Measurements from ENCODE around the gene MGP.

MGP gene

DNA sequence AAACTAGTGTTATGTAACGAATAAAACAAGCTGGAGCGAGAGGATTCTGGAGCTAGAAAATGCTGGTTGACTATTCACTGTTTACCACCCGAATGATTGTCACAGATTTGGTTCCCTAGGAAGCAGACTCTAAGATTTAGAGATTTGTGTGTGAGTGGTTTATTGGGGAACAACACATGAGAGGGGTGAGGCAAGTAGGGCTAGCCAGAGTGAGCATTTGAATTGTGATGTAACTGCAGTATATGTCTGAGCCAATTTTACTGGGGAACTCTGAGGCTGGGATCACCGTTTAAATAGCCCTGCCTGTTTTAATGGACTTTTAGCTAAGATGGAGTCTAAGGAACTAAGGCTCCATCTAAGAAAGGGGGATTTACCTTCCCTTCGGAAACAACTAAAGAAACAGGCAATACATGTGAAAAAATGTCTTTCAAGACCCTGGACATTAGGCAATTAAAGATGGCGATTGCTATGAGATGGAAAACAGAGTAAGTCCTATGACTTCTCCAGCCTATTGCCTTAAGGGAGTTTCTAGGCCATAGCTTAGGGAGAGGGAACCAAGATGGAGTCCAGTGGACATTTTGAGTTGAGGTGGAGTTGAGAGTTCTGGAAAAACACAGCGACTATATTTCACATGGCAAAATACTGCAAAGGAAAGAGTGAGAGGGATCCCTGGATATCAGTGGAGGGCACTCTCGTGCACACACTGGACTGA is 6.3 kb downstream of the MGP start:
- Histone ChIP-seq H3K9me2 (ENCODE audit: low read depth, low read length) (no peaks in the 10 kb centered on the region), H4K20me1 (ENCODE audit: insufficient read depth, low read length) (no peaks in the 10 kb centered on the region), H3K79me2 (ENCODE audit: insufficient read depth, low read length) (no peaks in the 10 kb centered on the region), H3K4me1 (ENCODE audit: insufficient read depth, low read length, severe bottlenecking) (peaks cover 25% of the 10 kb centered on the region), H3K9me3 (ENCODE audit: low read length) (peaks cover 4% of the 10 kb centered on the region), H3F3A (ENCODE audit: insufficient read depth, low read length) (no peaks in the 10 kb centered on the region), H3K36me3 (ENCODE audit: insufficient read depth, low read length) (no peaks in the 10 kb centered on the region), H2AFZ (ENCODE audit: low read length) (no peak overlapping the region), H3K27me3 (ENCODE audit: insufficient read depth, low read length) (no peaks in the 10 kb centered on the region), H3K9ac (ENCODE audit: low read length) (no peak overlapping the region), H3K4me3 (ENCODE audit: low read depth, low read length, poor library complexity, severe bottlenecking) (no peak overlapping the region), H3K4me2 (ENCODE audit: low read length) (no peak overlapping the region), H3K27ac (ENCODE audit: low read depth, low read length, poor library complexity, severe bottlenecking) (no peak overlapping the region)
- no peak for TF ChIP-seq EZH2 (IDR thresholded peaks at IDR 0.05; ENCODE audit: borderline replicate concordance, low read length)
- TF ChIP-seq, protein P1, sequence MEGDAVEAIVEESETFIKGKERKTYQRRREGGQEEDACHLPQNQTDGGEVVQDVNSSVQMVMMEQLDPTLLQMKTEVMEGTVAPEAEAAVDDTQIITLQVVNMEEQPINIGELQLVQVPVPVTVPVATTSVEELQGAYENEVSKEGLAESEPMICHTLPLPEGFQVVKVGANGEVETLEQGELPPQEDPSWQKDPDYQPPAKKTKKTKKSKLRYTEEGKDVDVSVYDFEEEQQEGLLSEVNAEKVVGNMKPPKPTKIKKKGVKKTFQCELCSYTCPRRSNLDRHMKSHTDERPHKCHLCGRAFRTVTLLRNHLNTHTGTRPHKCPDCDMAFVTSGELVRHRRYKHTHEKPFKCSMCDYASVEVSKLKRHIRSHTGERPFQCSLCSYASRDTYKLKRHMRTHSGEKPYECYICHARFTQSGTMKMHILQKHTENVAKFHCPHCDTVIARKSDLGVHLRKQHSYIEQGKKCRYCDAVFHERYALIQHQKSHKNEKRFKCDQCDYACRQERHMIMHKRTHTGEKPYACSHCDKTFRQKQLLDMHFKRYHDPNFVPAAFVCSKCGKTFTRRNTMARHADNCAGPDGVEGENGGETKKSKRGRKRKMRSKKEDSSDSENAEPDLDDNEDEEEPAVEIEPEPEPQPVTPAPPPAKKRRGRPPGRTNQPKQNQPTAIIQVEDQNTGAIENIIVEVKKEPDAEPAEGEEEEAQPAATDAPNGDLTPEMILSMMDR (IDR thresholded peaks at IDR 0.05; ENCODE audit: low read length): no peak

DNA sequence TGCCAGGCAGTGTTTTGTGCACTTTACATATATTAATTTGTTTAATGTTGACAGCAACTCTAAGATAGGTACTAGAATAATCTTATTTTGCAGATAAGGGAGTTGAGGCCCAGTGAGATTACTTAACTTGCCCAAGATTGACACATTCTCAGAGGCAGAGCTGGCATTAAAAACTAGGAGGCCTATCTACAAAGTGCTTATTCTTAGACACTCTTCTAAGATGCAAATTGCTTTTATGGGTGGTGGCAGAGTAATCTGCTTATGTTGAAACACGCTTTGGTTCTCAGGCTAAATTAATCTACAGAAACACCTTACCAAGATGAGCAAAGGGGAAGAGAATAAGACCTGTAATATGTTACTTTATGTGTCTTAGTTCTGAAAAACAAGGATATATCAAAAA is 7.2 kb downstream of the MGP start:
- Histone ChIP-seq H3K9me2 (ENCODE audit: low read depth, low read length) (no peaks in the 10 kb centered on the region), H4K20me1 (ENCODE audit: insufficient read depth, low read length) (no peaks in the 10 kb centered on the region), H3F3A (ENCODE audit: insufficient read depth, low read length) (no peaks in the 10 kb centered on the region), H3K27ac (ENCODE audit: low read depth, low read length, poor library complexity, severe bottlenecking) (no peak overlapping the region), H3K9me3 (ENCODE audit: low read length) (peaks cover 4% of the 10 kb centered on the region), H3K79me2 (ENCODE audit: insufficient read depth, low read length) (no peaks in the 10 kb centered on the region), H3K4me1 (ENCODE audit: insufficient read depth, low read length, severe bottlenecking) (peaks cover 19% of the 10 kb centered on the region), H3K36me3 (ENCODE audit: insufficient read depth, low read length) (no peaks in the 10 kb centered on the region), H3K27me3 (ENCODE audit: insufficient read depth, low read length) (no peaks in the 10 kb centered on the region), H3K4me2 (ENCODE audit: low read length) (no peak overlapping the region), H3K9ac (ENCODE audit: low read length) (no peak overlapping the region), H2AFZ (ENCODE audit: low read length) (no peak overlapping the region), H3K4me3 (ENCODE audit: low read depth, low read length, poor library complexity, severe bottlenecking) (no peak overlapping the region)
- TF ChIP-seq, protein P1 (IDR thresholded peaks at IDR 0.05; ENCODE audit: low read length): no peak
- no peak for TF ChIP-seq EZH2 (IDR thresholded peaks at IDR 0.05; ENCODE audit: borderline replicate concordance, low read length)

DNA sequence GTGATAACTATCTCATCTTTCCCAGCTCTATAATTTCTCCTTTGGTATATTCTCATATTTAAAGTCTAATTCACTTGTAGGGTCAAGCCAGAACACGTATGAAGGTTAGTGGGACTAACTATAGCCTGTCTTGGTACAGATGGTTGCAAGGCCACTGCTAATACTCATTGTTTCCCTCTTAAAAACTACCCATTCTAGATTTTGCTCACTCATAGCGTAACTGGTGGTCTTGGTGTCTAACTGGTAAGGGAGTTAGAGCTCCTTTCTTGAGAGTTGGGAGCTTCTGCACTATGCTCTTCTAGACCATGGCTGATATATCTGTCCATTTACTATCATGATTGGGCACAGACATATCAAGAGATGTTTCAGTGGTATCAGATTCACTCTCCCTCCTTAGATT is 8.8 kb downstream of the MGP start:
- no peaks in the 10 kb centered on the region for H3K27me3 ChIP-seq (ENCODE audit: insufficient read depth, low read length)
- H3K4me2 ChIP-seq (ENCODE audit: low read length): no peak overlapping the region
- no peaks in the 10 kb centered on the region for H3K79me2 ChIP-seq (ENCODE audit: insufficient read depth, low read length)
- H3K4me1 ChIP-seq (ENCODE audit: insufficient read depth, low read length, severe bottlenecking): peaks cover 18% of the 10 kb centered on the region
- no peak overlapping the region for H3K27ac ChIP-seq (ENCODE audit: low read depth, low read length, poor library complexity, severe bottlenecking)
- H3K36me3 ChIP-seq (ENCODE audit: insufficient read depth, low read length): no peaks in the 10 kb centered on the region
- no peaks in the 10 kb centered on the region for H3F3A ChIP-seq (ENCODE audit: insufficient read depth, low read length)
- no peaks in the 10 kb centered on the region for H3K9me2 ChIP-seq (ENCODE audit: low read depth, low read length)
- no peak overlapping the region for H3K4me3 ChIP-seq (ENCODE audit: low read depth, low read length, poor library complexity, severe bottlenecking)
- no peaks in the 10 kb centered on the region for H4K20me1 ChIP-seq (ENCODE audit: insufficient read depth, low read length)
- no peak overlapping the region for H2AFZ ChIP-seq (ENCODE audit: low read length)
- no peak overlapping the region for H3K9ac ChIP-seq (ENCODE audit: low read length)
- peaks cover 4% of the 10 kb centered on the region for H3K9me3 ChIP-seq (ENCODE audit: low read length)
- TF ChIP-seq, protein P1 (IDR thresholded peaks at IDR 0.05; ENCODE audit: low read length): no peak
- no peak for TF ChIP-seq EZH2 (IDR thresholded peaks at IDR 0.05; ENCODE audit: borderline replicate concordance, low read length)
